HEK293T (cell line): ENCODE data around the gene SPRYD7.

Experiments
- CTCF ChIA-PET: fragments of 350-600 bp; formaldehyde crosslinking; extraction: SDS; loops from one replicate; lab custom pipeline; 2021; ENCODE audit warnings: antibody characterized with exemption, inconsistent platforms; lab: Yijun Ruan, JAX
- POLR2A ChIA-PET: fragments of 350-600 bp; formaldehyde crosslinking; extraction: SDS; loops from one replicate; lab custom pipeline; 2020; ENCODE audit warnings: antibody characterized with exemption, inconsistent platforms; lab: Yijun Ruan, JAX
- DNase-seq: peaks from one replicate; pipeline ENCODE4 v3.0.0; 2012; ENCODE audit warnings: mixed read lengths; ENCODE audit errors: extremely low spot score
- ARNT ChIP-seq: fragments of 450-650 bp; IDR thresholded peaks from 2 replicates; pipeline ENCODE4 v1.6.1; 2017; ENCODE audit warnings: mild to moderate bottlenecking
- BHLHE40 ChIP-seq: fragments of 450-650 bp; IDR thresholded peaks from 2 replicates; pipeline ENCODE4 v1.6.1; 2016; ENCODE audit warnings: mild to moderate bottlenecking, moderate library complexity, borderline replicate concordance
- CTBP1 ChIP-seq: fragments of 450-650 bp; IDR thresholded peaks from 2 replicates; pipeline ENCODE4 v1.6.1; 2016; ENCODE audit warnings: borderline replicate concordance
- ELF4 ChIP-seq: fragments of 450-650 bp; IDR thresholded peaks from 2 replicates; pipeline ENCODE4 v1.6.1; 2017; ENCODE audit warnings: antibody characterized with exemption
- FOXA1 ChIP-seq: fragments of 450-650 bp; IDR thresholded peaks from 2 replicates; pipeline ENCODE4 v1.6.1; 2016; ENCODE audit warnings: mild to moderate bottlenecking
- FOXK2 ChIP-seq: fragments of 450-650 bp; IDR thresholded peaks from 2 replicates; pipeline ENCODE4 v1.6.1; 2016; ENCODE audit warnings: mild to moderate bottlenecking
- FOXM1 ChIP-seq: fragments of 450-650 bp; IDR thresholded peaks from 2 replicates; pipeline ENCODE4 v1.6.1; 2017; ENCODE audit warnings: mild to moderate bottlenecking, borderline replicate concordance
- HDGF ChIP-seq: fragments of 450-650 bp; IDR thresholded peaks from 2 replicates; pipeline ENCODE4 v1.6.1; 2017; ENCODE audit warnings: antibody characterized with exemption, borderline replicate concordance
- L3MBTL2 ChIP-seq: fragments of 450-650 bp; conservative IDR thresholded peaks from 2 replicates; pipeline ENCODE4 v1.6.1; 2016; ENCODE audit warnings: mild to moderate bottlenecking
- LEF1 ChIP-seq: fragments of 450-650 bp; IDR thresholded peaks from 2 replicates; pipeline ENCODE4 v1.6.1; 2017; ENCODE audit warnings: mild to moderate bottlenecking, borderline replicate concordance
- NFRKB ChIP-seq: fragments of 450-650 bp; IDR thresholded peaks from 2 replicates; pipeline ENCODE4 v1.6.1; 2016; ENCODE audit warnings: mild to moderate bottlenecking, moderate library complexity
- SP1 ChIP-seq: fragments of 450-650 bp; IDR thresholded peaks from 2 replicates; pipeline ENCODE4 v1.6.1; 2017
- SUZ12 ChIP-seq: fragments of 450-650 bp; IDR thresholded peaks from 2 replicates; pipeline ENCODE4 v1.6.1; 2016; ENCODE audit warnings: mild to moderate bottlenecking
- TARDBP ChIP-seq: fragments of 450-650 bp; IDR thresholded peaks from 2 replicates; pipeline ENCODE4 v1.6.1; 2016
- ZNF384 ChIP-seq: fragments of 450-650 bp; IDR thresholded peaks from 2 replicates; pipeline ENCODE4 v1.6.1; 2016
- TF ChIP-seq, protein P1 (sequence below): fragments of 450-650 bp; IDR thresholded peaks from 2 replicates; pipeline ENCODE4 v1.6.1; 2016

The SPRYD7 gene

GRCh38 chr13:49936968-49937273 lies 781 bp upstream of the SPRYD7 start:
- ChIA-PET CTCF (interaction anchor here (1.1 kb wide), 1 partner anchor 47 kb away, joined by 3 read pairs; no protein-coding TSS in a partner anchor), POLR2A (interaction anchor here (1.0 to 1.2 kb wide), 2 partner anchors 60 to 144 kb away, joined by 3 to 4 read pairs; partner anchors contain the start of genes KPNA3 and TRIM13)
- DNase-seq = peak; percentile 15

DNA sequence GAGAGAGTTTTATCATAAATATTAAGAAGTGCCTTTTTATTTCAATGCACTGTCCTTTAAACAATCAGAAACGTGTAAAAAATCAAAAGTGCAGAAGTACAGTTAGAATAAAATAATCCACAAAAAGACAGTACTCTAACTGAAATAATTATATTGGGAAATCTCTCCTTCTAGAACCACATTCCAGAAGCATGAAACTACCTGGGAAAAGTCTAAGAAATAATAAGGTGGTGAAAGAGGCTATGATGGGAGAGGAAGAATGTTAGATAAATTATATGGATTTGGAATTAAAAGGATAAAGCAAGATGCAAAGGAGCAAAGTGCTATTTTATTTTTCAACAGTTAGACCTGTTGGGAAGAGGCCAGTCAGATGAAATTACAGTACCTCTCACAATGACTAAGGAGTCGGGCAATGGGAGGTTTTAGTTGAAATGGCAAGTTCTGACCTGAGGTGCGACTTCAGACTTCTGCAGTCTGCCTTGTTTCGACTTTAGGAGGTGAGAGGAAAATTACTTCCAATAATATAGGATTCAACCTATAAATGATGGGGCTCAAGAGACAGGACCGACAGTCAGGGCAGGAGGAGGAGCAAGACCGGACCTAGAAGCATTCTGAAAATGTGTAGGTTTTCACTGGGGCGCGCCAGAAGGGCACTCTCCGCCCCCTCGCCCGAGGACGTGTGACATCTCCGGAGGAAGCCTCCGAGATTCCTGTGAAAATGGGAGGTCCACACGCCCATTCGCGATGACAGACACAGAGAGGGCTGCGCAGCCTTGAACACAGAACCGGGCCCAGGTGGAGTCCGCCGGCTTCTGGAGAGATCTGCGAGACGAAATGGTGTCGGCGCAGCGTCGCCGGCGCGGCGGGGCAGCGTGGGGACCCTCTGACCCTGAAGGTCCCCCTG lies 717 bp downstream of the SPRYD7 start:
- TF ChIP-seq ELF4 (no peak), SP1 (no peak), ARNT (no peak), CTBP1 (no peak)
- TF ChIP-seq, protein P1, sequence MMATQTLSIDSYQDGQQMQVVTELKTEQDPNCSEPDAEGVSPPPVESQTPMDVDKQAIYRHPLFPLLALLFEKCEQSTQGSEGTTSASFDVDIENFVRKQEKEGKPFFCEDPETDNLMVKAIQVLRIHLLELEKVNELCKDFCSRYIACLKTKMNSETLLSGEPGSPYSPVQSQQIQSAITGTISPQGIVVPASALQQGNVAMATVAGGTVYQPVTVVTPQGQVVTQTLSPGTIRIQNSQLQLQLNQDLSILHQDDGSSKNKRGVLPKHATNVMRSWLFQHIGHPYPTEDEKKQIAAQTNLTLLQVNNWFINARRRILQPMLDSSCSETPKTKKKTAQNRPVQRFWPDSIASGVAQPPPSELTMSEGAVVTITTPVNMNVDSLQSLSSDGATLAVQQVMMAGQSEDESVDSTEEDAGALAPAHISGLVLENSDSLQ = no peak
- ChIA-PET CTCF (interaction anchor here (1.0 to 1.1 kb wide), 2 partner anchors 41 to 64 kb away, joined by 3 read pairs; no protein-coding TSS in a partner anchor), POLR2A (no interaction called here)
- peak; percentile 61 for DNase-seq

More at GRCh38 chr13:49936968-49937273, 781 bp upstream of the SPRYD7 start:
- TF ChIP-seq TARDBP (no peak), FOXA1 (no peak), NFRKB (no peak), HDGF (no peak), FOXK2 (no peak), ELF4 (no peak)
- TF ChIP-seq, protein P1 = no peak

DNA sequence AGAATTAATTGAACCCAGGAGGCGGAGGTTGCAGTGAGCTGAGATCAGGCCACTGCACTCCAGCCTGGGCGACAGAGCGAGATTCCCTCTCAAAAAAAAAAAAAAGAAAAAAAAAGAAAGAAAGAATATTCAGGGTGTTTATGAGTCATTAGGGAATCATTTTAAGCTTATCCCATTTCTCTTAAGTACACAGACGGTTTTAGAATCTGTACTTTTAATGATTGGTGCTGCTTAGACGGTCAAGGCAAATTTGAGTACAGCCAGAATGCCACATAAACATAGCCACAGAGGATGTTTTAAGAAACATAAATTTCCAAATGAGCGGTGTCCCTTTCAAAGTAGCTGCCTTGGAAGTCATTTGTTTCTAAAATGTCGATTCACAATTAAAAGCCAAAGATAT lies 2.6 kb downstream of the SPRYD7 start:
- TF ChIP-seq BHLHE40 (no peak), SUZ12 (no peak), HDGF (no peak), CTBP1 (no peak)
- TF ChIP-seq, protein P1 = no peak
- ChIA-PET CTCF (no interaction called here), POLR2A (no interaction called here)
- DNase-seq = no peak

DNA sequence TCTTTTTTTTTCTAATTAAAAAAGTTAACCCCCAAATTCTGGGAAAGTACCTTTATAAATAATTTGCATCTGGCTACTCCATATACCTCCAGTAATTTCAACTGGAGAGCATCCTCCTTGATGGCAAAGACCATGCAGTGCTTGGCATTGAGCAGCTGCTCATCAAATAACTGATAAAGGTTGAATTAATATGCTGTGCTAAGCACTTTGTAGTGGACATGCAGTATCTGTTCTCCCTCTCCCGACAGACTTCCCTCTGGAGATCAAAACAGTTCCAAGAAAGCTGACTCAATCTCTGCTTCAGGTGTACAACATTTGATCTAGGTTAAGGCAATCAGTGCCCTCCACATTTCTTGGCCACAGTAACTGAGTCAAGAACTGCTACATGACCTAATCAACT lies 3.3 kb downstream of the SPRYD7 start:
- TF ChIP-seq ZNF384 (no peak), CTBP1 (no peak), L3MBTL2 (no peak)
- ChIA-PET POLR2A (no interaction called here), CTCF (no interaction called here)
- no peak for DNase-seq

- POLR2A ChIA-PET = no interaction called here
- CTCF ChIA-PET = no interaction called here
These were observed 4.1 kb downstream of the SPRYD7 start for GRCh38 chr13:49932066-49932465.

DNA sequence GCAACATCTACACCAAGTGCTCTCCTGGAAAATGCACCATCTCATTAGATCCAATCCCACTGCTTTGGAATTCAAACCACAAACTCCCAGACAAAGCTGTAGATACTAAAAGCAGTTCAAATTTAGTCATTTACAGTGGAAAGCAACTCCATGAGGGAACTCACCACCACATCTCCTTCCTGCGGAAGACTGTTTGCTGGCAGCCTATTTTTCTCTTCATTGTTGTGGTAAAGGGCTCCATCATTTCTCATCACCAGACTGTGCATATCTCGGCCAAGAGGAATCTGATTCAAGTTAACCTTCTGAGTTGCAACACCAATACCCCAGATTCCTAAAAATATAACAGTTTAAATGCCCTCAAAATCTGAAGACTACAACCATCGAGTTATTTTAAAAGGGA lies 8.4 kb downstream of the SPRYD7 start:
- ChIA-PET CTCF (no interaction called here), POLR2A (interaction anchor here (0.9 kb wide), 1 partner anchor 9 kb away, joined by 3 read pairs; the partner anchor contains the start of gene SPRYD7)

More at GRCh38 chr13:49932066-49932465, 4.1 kb downstream of the SPRYD7 start:
- DNase-seq = no peak
- TF ChIP-seq NFRKB = no peak
- TF ChIP-seq, protein P1 = no peak
- TF ChIP-seq ZNF384 = no peak
- no peak for TF ChIP-seq FOXA1
- TF ChIP-seq BHLHE40 = no peak
- no peak for TF ChIP-seq ELF4
- TF ChIP-seq CTBP1 = no peak

More for the DNA sequence above, 8.4 kb downstream of the SPRYD7 start:
- TF ChIP-seq BHLHE40 (no peak), LEF1 (no peak), ZNF384 (no peak), ARNT (no peak), SP1 (no peak), HDGF (no peak), CTBP1 (no peak), FOXM1 (no peak)
- no peak for DNase-seq
